ENCODE results near the gene CPSF3.

Gene CPSF3

DNA sequence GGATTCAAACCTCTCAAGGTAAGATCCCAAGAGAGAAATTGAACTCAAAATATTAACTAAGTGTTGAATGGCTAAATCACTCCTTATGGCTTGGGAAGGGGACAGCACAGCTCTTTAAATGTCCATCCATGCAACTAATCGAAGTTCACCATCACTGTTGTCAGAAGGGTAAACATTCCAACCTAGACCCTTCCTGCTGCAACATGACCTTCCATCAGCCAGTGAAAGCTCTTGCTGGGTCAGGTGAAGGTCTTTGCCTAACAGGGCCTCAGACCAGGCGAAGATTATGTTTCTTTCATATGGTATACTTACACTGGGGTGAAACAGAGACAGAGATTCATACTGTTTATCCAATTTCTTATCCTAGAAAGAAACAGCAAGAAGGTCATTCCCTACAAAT is 67.3 kb downstream of the CPSF3 start:
- no peak overlapping the region for H3K18ac ChIP-seq (ENCODE audit: low read length)
- no peak for DNase-seq
- H3K4me2 ChIP-seq (ENCODE audit: low read length), result no peak overlapping the region
- no peak overlapping the region for H3K56ac ChIP-seq (ENCODE audit: low read length)
- H3K4me1 ChIP-seq (ENCODE audit: control insufficient read depth, low read depth, low read length), result no peaks in the 10 kb centered on the region
- H3K27ac ChIP-seq (ENCODE audit: low read depth, low read length), result no peak overlapping the region
- H3K4ac ChIP-seq (ENCODE audit: low read depth, low read length), result no peak overlapping the region
- no peak overlapping the region for H2BK5ac ChIP-seq (ENCODE audit: low read length)
- no peaks in the 10 kb centered on the region for H3K79me2 ChIP-seq (ENCODE audit: control insufficient read depth, insufficient read depth, low read length)
- H3K23ac ChIP-seq (ENCODE audit: low read length), result no peak overlapping the region
- H3K9ac ChIP-seq (ENCODE audit: low read length), result no peak overlapping the region
- H2BK120ac ChIP-seq (ENCODE audit: low read depth, low read length), result no peak overlapping the region
- no peak overlapping the region for H2BK15ac ChIP-seq (replicated peaks; ENCODE audit: low read depth)
- H4K8ac ChIP-seq (ENCODE audit: low read depth, low read length), result no peak overlapping the region
- H4K5ac ChIP-seq (ENCODE audit: low read length), result no peak overlapping the region
- no peaks in the 10 kb centered on the region for H3K27me3 ChIP-seq (ENCODE audit: insufficient read depth, low read length, poor library complexity)
- no CpG with 5 or more reads among the region's 2 CpGs for WGBS (ENCODE audit: extremely low coverage, insufficient coverage, low lambda C conversion rate)
- no peak overlapping the region for H3K4me3 ChIP-seq (ENCODE audit: low read length)
- H2AK5ac ChIP-seq (ENCODE audit: low read length), result no peak overlapping the region
- H3K79me1 ChIP-seq (ENCODE audit: low read length), result no peaks in the 10 kb centered on the region
- peaks cover 13% of the 10 kb centered on the region for H3K36me3 ChIP-seq (ENCODE audit: control insufficient read depth, insufficient read depth, low read length)

DNA sequence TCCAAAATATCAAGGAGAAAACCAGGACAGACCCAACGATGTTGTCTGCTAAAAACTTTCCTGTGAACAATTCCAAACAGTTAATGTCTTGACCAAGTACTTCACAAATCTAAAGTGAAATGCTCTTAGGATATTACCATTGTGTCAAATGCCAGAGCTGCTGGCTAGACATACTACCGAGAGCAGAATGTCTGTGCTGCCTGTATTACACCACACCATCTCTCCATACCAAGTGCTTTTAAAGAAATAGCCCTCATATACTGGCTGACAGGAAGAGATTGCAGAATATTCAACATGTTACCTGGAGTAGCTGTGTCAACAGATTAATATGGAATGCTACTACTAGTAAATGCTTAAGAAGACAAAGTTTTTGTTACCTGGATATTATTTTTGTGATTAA is 69.5 kb downstream of the CPSF3 start:
- H2BK15ac ChIP-seq (replicated peaks; ENCODE audit: low read depth), result no peak overlapping the region
- H2BK120ac ChIP-seq (ENCODE audit: low read depth, low read length), result no peak overlapping the region
- H3K23ac ChIP-seq (ENCODE audit: low read length), result no peak overlapping the region
- no peak overlapping the region for H3K9ac ChIP-seq (ENCODE audit: low read length)
- no peak overlapping the region for H3K4ac ChIP-seq (ENCODE audit: low read depth, low read length)
- no peak overlapping the region for H4K8ac ChIP-seq (ENCODE audit: low read depth, low read length)
- DNase-seq, result no peak
- no peaks in the 10 kb centered on the region for H3K4me1 ChIP-seq (ENCODE audit: control insufficient read depth, low read depth, low read length)
- H3K18ac ChIP-seq (ENCODE audit: low read length), result no peak overlapping the region
- no peaks in the 10 kb centered on the region for H3K79me2 ChIP-seq (ENCODE audit: control insufficient read depth, insufficient read depth, low read length)
- H3K27ac ChIP-seq (ENCODE audit: low read depth, low read length), result no peak overlapping the region
- H3K4me3 ChIP-seq (ENCODE audit: low read length), result no peak overlapping the region
- H3K79me1 ChIP-seq (ENCODE audit: low read length), result no peaks in the 10 kb centered on the region
- H4K5ac ChIP-seq (ENCODE audit: low read length), result no peak overlapping the region
- no peaks in the 10 kb centered on the region for H3K27me3 ChIP-seq (ENCODE audit: insufficient read depth, low read length, poor library complexity)
- H2BK5ac ChIP-seq (ENCODE audit: low read length), result no peak overlapping the region
- no peak overlapping the region for H3K4me2 ChIP-seq (ENCODE audit: low read length)
- peaks cover 15% of the 10 kb centered on the region for H3K36me3 ChIP-seq (ENCODE audit: control insufficient read depth, insufficient read depth, low read length)
- H2AK5ac ChIP-seq (ENCODE audit: low read length), result no peak overlapping the region
- no CpG with 5 or more reads among the region's 2 CpGs for WGBS (ENCODE audit: extremely low coverage, insufficient coverage, low lambda C conversion rate)
- no peak overlapping the region for H3K56ac ChIP-seq (ENCODE audit: low read length)

DNA sequence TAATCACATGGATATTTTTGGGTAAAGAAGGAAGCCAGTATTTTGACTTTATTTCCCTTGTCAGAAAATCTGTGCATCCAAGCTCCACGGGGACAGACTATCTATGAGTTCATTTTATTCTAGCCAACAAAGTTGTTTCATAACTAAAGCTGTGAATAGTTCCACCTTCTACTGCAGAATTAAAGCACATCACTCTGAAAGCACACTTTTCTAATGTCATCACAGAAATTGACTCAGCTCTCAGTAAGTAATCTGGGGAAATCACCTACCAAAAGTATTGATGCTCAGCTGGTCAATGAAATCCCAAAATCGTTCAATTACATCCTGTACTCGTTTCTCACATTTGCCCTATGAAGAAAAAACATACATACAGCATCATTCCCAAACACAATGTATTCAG is 70.0 kb downstream of the CPSF3 start:
- H3K36me3 ChIP-seq (ENCODE audit: control insufficient read depth, insufficient read depth, low read length), result peaks cover 15% of the 10 kb centered on the region
- H3K18ac ChIP-seq (ENCODE audit: low read length), result no peak overlapping the region
- H4K8ac ChIP-seq (ENCODE audit: low read depth, low read length), result no peak overlapping the region
- no peak overlapping the region for H2BK15ac ChIP-seq (replicated peaks; ENCODE audit: low read depth)
- H3K4ac ChIP-seq (ENCODE audit: low read depth, low read length), result no peak overlapping the region
- H3K27ac ChIP-seq (ENCODE audit: low read depth, low read length), result no peak overlapping the region
- no CpG with 5 or more reads among the region's 3 CpGs for WGBS (ENCODE audit: extremely low coverage, insufficient coverage, low lambda C conversion rate)
- H3K9ac ChIP-seq (ENCODE audit: low read length), result no peak overlapping the region
- H3K4me3 ChIP-seq (ENCODE audit: low read length), result no peak overlapping the region
- H3K23ac ChIP-seq (ENCODE audit: low read length), result no peak overlapping the region
- no peaks in the 10 kb centered on the region for H3K79me1 ChIP-seq (ENCODE audit: low read length)
- no peak overlapping the region for H2AK5ac ChIP-seq (ENCODE audit: low read length)
- H3K4me2 ChIP-seq (ENCODE audit: low read length), result no peak overlapping the region
- no peak overlapping the region for H2BK5ac ChIP-seq (ENCODE audit: low read length)
- H3K56ac ChIP-seq (ENCODE audit: low read length), result no peak overlapping the region
- no peaks in the 10 kb centered on the region for H3K27me3 ChIP-seq (ENCODE audit: insufficient read depth, low read length, poor library complexity)
- no peaks in the 10 kb centered on the region for H3K79me2 ChIP-seq (ENCODE audit: control insufficient read depth, insufficient read depth, low read length)
- no peak for DNase-seq
- H2BK120ac ChIP-seq (ENCODE audit: low read depth, low read length), result no peak overlapping the region
- no peak overlapping the region for H4K5ac ChIP-seq (ENCODE audit: low read length)
- no peaks in the 10 kb centered on the region for H3K4me1 ChIP-seq (ENCODE audit: control insufficient read depth, low read depth, low read length)

DNA sequence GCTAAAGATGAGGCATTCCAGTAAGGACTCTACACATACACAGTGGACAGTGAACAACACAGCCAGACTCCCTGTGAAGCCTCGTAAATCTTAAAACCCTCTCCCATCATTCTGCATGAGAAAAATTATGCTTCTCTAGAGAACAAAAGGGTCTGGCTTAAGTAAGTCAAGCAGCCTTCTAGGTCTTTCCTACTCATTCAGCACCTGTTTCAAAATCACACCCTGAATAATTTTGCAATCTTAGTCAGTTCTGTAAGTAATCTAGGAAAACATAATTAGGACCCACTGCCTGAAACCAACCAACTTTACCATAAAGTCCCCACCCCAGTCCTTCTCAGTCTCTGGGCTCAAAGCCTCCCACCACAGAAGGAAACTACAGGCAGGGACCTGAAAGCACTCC is 70.6 kb downstream of the CPSF3 start:
- H3K36me3 ChIP-seq (ENCODE audit: control insufficient read depth, insufficient read depth, low read length), result peaks cover 15% of the 10 kb centered on the region
- no peak overlapping the region for H3K4ac ChIP-seq (ENCODE audit: low read depth, low read length)
- H3K56ac ChIP-seq (ENCODE audit: low read length), result no peak overlapping the region
- H2BK15ac ChIP-seq (replicated peaks; ENCODE audit: low read depth), result no peak overlapping the region
- H3K4me3 ChIP-seq (ENCODE audit: low read length), result no peak overlapping the region
- WGBS (ENCODE audit: extremely low coverage, insufficient coverage, low lambda C conversion rate), result no CpG with 5 or more reads among the region's 1 CpG
- H2BK120ac ChIP-seq (ENCODE audit: low read depth, low read length), result no peak overlapping the region
- H2AK5ac ChIP-seq (ENCODE audit: low read length), result no peak overlapping the region
- H3K4me2 ChIP-seq (ENCODE audit: low read length), result no peak overlapping the region
- no peak overlapping the region for H3K18ac ChIP-seq (ENCODE audit: low read length)
- H3K4me1 ChIP-seq (ENCODE audit: control insufficient read depth, low read depth, low read length), result no peaks in the 10 kb centered on the region
- H3K9ac ChIP-seq (ENCODE audit: low read length), result no peak overlapping the region
- H2BK5ac ChIP-seq (ENCODE audit: low read length), result no peak overlapping the region
- DNase-seq, result no peak
- H3K27ac ChIP-seq (ENCODE audit: low read depth, low read length), result no peak overlapping the region
- H3K27me3 ChIP-seq (ENCODE audit: insufficient read depth, low read length, poor library complexity), result no peaks in the 10 kb centered on the region
- no peak overlapping the region for H4K8ac ChIP-seq (ENCODE audit: low read depth, low read length)
- no peak overlapping the region for H4K5ac ChIP-seq (ENCODE audit: low read length)
- no peaks in the 10 kb centered on the region for H3K79me1 ChIP-seq (ENCODE audit: low read length)
- no peaks in the 10 kb centered on the region for H3K79me2 ChIP-seq (ENCODE audit: control insufficient read depth, insufficient read depth, low read length)
- no peak overlapping the region for H3K23ac ChIP-seq (ENCODE audit: low read length)

DNA sequence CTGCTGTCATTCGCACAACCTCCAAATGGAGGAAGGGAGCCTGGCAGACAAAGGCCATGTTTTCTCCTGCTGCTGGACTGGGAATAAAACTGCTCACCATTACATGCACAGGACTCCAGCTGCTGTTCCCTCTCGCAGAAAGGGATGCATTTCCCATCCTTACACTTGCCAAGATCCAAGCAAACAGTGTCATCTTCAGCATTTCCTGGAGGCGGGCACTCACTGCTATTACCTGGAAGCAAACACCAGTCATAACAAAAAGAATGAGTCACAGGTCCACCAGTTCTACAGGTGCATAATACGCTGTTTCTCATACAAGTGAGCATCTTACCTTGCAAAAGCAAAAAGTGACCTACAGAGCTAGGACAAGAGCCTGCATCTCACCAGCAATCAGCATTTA is 73.6 kb downstream of the CPSF3 start:
- no peak overlapping the region for H3K4ac ChIP-seq (ENCODE audit: low read depth, low read length)
- H2BK120ac ChIP-seq (ENCODE audit: low read depth, low read length), result no peak overlapping the region
- no peak overlapping the region for H4K8ac ChIP-seq (ENCODE audit: low read depth, low read length)
- no peak overlapping the region for H4K5ac ChIP-seq (ENCODE audit: low read length)
- no peak overlapping the region for H3K27ac ChIP-seq (ENCODE audit: low read depth, low read length)
- no peak overlapping the region for H3K4me2 ChIP-seq (ENCODE audit: low read length)
- no peak overlapping the region for H2BK15ac ChIP-seq (replicated peaks; ENCODE audit: low read depth)
- H3K79me1 ChIP-seq (ENCODE audit: low read length), result no peaks in the 10 kb centered on the region
- H2AK5ac ChIP-seq (ENCODE audit: low read length), result no peak overlapping the region
- H3K23ac ChIP-seq (ENCODE audit: low read length), result no peak overlapping the region
- H3K9ac ChIP-seq (ENCODE audit: low read length), result no peak overlapping the region
- no CpG with 5 or more reads among the region's 4 CpGs for WGBS (ENCODE audit: extremely low coverage, insufficient coverage, low lambda C conversion rate)
- H3K27me3 ChIP-seq (ENCODE audit: insufficient read depth, low read length, poor library complexity), result no peaks in the 10 kb centered on the region
- no peak overlapping the region for H3K4me3 ChIP-seq (ENCODE audit: low read length)
- no peaks in the 10 kb centered on the region for H3K79me2 ChIP-seq (ENCODE audit: control insufficient read depth, insufficient read depth, low read length)
- peaks cover 9% of the 10 kb centered on the region for H3K36me3 ChIP-seq (ENCODE audit: control insufficient read depth, insufficient read depth, low read length)
- no peak for DNase-seq
- H3K56ac ChIP-seq (ENCODE audit: low read length), result no peak overlapping the region
- H3K4me1 ChIP-seq (ENCODE audit: control insufficient read depth, low read depth, low read length), result no peaks in the 10 kb centered on the region
- no peak overlapping the region for H3K18ac ChIP-seq (ENCODE audit: low read length)
- H2BK5ac ChIP-seq (ENCODE audit: low read length), result no peak overlapping the region

DNA sequence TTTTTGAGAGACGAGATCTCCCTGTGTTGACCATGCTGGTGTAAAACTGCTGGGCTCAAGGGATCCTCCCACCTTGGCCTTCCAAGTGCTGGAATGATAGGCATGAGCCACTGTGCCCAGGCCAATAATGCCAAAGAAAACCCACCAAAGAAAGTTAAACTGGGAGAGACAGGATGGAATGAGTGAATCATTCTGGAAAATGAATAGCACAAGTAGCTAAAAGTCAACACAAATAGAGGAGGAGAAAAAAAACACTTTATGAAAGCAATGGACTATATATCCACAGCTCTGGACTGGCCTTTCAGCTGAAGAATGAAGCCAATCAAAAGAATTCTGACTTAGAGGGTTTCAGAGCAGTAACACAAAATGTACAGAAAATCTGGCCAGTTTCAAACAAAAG is 74.8 kb downstream of the CPSF3 start:
- no peak overlapping the region for H2BK120ac ChIP-seq (ENCODE audit: low read depth, low read length)
- peaks cover 6% of the 10 kb centered on the region for H3K36me3 ChIP-seq (ENCODE audit: control insufficient read depth, insufficient read depth, low read length)
- H3K4ac ChIP-seq (ENCODE audit: low read depth, low read length), result no peak overlapping the region
- H3K23ac ChIP-seq (ENCODE audit: low read length), result no peak overlapping the region
- H3K18ac ChIP-seq (ENCODE audit: low read length), result no peak overlapping the region
- no peaks in the 10 kb centered on the region for H3K79me2 ChIP-seq (ENCODE audit: control insufficient read depth, insufficient read depth, low read length)
- no CpG with 5 or more reads among the region's 1 CpG for WGBS (ENCODE audit: extremely low coverage, insufficient coverage, low lambda C conversion rate)
- no peak overlapping the region for H4K5ac ChIP-seq (ENCODE audit: low read length)
- H2BK5ac ChIP-seq (ENCODE audit: low read length), result no peak overlapping the region
- no peak for DNase-seq
- no peaks in the 10 kb centered on the region for H3K27me3 ChIP-seq (ENCODE audit: insufficient read depth, low read length, poor library complexity)
- no peak overlapping the region for H3K4me2 ChIP-seq (ENCODE audit: low read length)
- H3K4me1 ChIP-seq (ENCODE audit: control insufficient read depth, low read depth, low read length), result no peaks in the 10 kb centered on the region
- no peak overlapping the region for H2AK5ac ChIP-seq (ENCODE audit: low read length)
- no peak overlapping the region for H3K56ac ChIP-seq (ENCODE audit: low read length)
- no peak overlapping the region for H2BK15ac ChIP-seq (replicated peaks; ENCODE audit: low read depth)
- H3K27ac ChIP-seq (ENCODE audit: low read depth, low read length), result no peak overlapping the region
- no peak overlapping the region for H4K8ac ChIP-seq (ENCODE audit: low read depth, low read length)
- H3K9ac ChIP-seq (ENCODE audit: low read length), result no peak overlapping the region
- no peak overlapping the region for H3K4me3 ChIP-seq (ENCODE audit: low read length)
- no peaks in the 10 kb centered on the region for H3K79me1 ChIP-seq (ENCODE audit: low read length)
